ENCODE results near the gene ACE. TPM values are rescaled to one million over a fixed set of nuclear protein-coding genes. Genes with fewer than 3 reads are reported as not detected.

Gene ACE
- total and polyA plus RNA-seq, 2 experiments from 2014 or later: 0.82 to 9.1 TPM

- peak; percentile 96 for ATAC-seq
- H3K27me3 Mint-ChIP-seq (ENCODE audit: insufficient read depth, low read depth, poor library complexity): no peaks in the 10 kb centered on the region
Observed at GRCh38 chr17:63497708-63498483, 21.0 kb downstream of the ACE start.

GRCh38 chr17:63498626-63499195 is 21.9 kb downstream of the ACE start:
- Mint-ChIP-seq H3K36me3 (ENCODE audit: low read depth) (no peaks in the 10 kb centered on the region), H3K4me1 (peaks cover 10% of the 10 kb centered on the region), H3K27ac (peak overlapping the region; percentile 78; the same call in 1 of the 2 replicates), H3K9me3 (no peaks in the 10 kb centered on the region), H3K4me3 (no peak overlapping the region), H3K27me3 (ENCODE audit: insufficient read depth, low read depth, poor library complexity) (peaks cover 2% of the 10 kb centered on the region)
- no peaks in the 10 kb centered on the region for H3K79me2 ChIP-seq (replicated peaks; ENCODE audit: insufficient read depth)
- no peak overlapping the region for H3K4me3 ChIP-seq
- no peaks in the 10 kb centered on the region for H3K9me2 ChIP-seq (ENCODE audit: insufficient read depth)
- H3K27ac ChIP-seq (ENCODE audit: low read depth): no peak overlapping the region
- DNase-seq (ENCODE audit: low spot score): no peak
- H3K27me3 ChIP-seq (ENCODE audit: insufficient read depth): no peaks in the 10 kb centered on the region
- H3K4me2 ChIP-seq: no peak overlapping the region
- no peak for TF ChIP-seq ZNF462 (CRISPR knock-in tag; IDR thresholded peaks at IDR 0.05)
- no peak for ATAC-seq
- H3F3A ChIP-seq (replicated peaks; ENCODE audit: low read depth): no peaks in the 10 kb centered on the region
- no peak overlapping the region for H2AFZ ChIP-seq
- H3K36me3 ChIP-seq (ENCODE audit: insufficient read depth): no peaks in the 10 kb centered on the region
- no peaks in the 10 kb centered on the region for H3K4me1 ChIP-seq (ENCODE audit: insufficient read depth)
- H4K20me1 ChIP-seq (replicated peaks; ENCODE audit: insufficient read depth): no peaks in the 10 kb centered on the region

More at GRCh38 chr17:63497708-63498483, 21.0 kb downstream of the ACE start:
- Histone ChIP-seq H3K9me2 (ENCODE audit: insufficient read depth) (no peaks in the 10 kb centered on the region), H3K27me3 (ENCODE audit: insufficient read depth) (no peaks in the 10 kb centered on the region), H3K36me3 (ENCODE audit: insufficient read depth) (no peaks in the 10 kb centered on the region), H3F3A (replicated peaks; ENCODE audit: low read depth) (no peaks in the 10 kb centered on the region), H2AFZ (peak overlapping the region; percentile 96), H3K4me3 (no peak overlapping the region), H3K4me2 (peak overlapping the region; percentile 48; the same call in 1 of the 2 replicates), H3K4me1 (ENCODE audit: insufficient read depth) (no peaks in the 10 kb centered on the region), H3K79me2 (replicated peaks; ENCODE audit: insufficient read depth) (no peaks in the 10 kb centered on the region), H4K20me1 (replicated peaks; ENCODE audit: insufficient read depth) (no peaks in the 10 kb centered on the region), H3K27ac (ENCODE audit: low read depth) (no peak overlapping the region)
- no peaks in the 10 kb centered on the region for H3K9me3 Mint-ChIP-seq
- H3K4me3 Mint-ChIP-seq: no peak overlapping the region
- no peak overlapping the region for H3K27ac Mint-ChIP-seq
- H3K36me3 Mint-ChIP-seq (ENCODE audit: low read depth): no peaks in the 10 kb centered on the region
- no peak for TF ChIP-seq ETS1 (IDR thresholded peaks at IDR 0.05)
- no peak for TF ChIP-seq POLR2AphosphoS5 (IDR thresholded peaks at IDR 0.05; ENCODE audit: low read depth)
- peak; percentile 61 to 76 for TF ChIP-seq CTCF (conservative IDR thresholded peaks at IDR 0.05; ENCODE audit: low read depth in 2 of 2)
- H3K4me1 Mint-ChIP-seq: peaks cover 10% of the 10 kb centered on the region
- DNase-seq (ENCODE audit: low spot score): peak; percentile 85
